Prostate gland (tissue), 2 donors: ENCODE results near the gene WDSUB1. TPM values are rescaled to one million over a fixed set of nuclear protein-coding genes. Genes with fewer than 3 reads are reported as not detected.

ENCODE experiments used
- DNase-seq: peaks from one replicate; pipeline ENCODE4 v3.0.0-alpha.2; 2019; ENCODE audit warnings: low spot score
- H3K27ac ChIP-seq, 2 donors: fragments of 200-600 bp; sonication (generic); 2 replicates each; pipeline ENCODE4 v1.5.1; 2017 to 2019
- H3K27me3 ChIP-seq: fragments of 200-600 bp; sonication (generic); replicated peaks from 2 replicates; pipeline ENCODE4 v1.5.1; 2019; ENCODE audit not compliant: insufficient read depth
- H3K36me3 ChIP-seq, 2 donors: fragments of 200-600 bp; sonication (generic); 1 replicate in 1 of 2; 2 replicates in 1 of 2; pipeline versions ENCODE4 v1.5.1 to v1.8.1; 2017 to 2019
- H3K4me1 ChIP-seq: fragments of 200-600 bp; sonication (generic); replicated peaks from 2 replicates; pipeline ENCODE4 v1.5.1; 2019
- H3K4me3 ChIP-seq, 2 donors: fragments of 200-600 bp; sonication (generic); 2 replicates each; pipeline ENCODE4 v1.5.1; 2017 to 2019
- H3K9me3 ChIP-seq: fragments of 200-600 bp; sonication (generic); 2 replicates; pipeline ENCODE4 v1.5.1; 2017
- CTCF ChIP-seq, 4 experiments: fragments of 200-600 bp in 2 of 4; fragments of 450-650 bp in 2 of 4; sonication (generic) in 2 of 4; IDR thresholded peaks; 1 replicate in 3 of 4; 2 replicates in 1 of 4; pipeline ENCODE4 v1.5.1; 2016 to 2019; ENCODE audit warnings: antibody characterized with exemption in 4 of 4, mild to moderate bottlenecking in 2 of 4, moderate library complexity in 2 of 4
- POLR2A ChIP-seq: fragments of 450-650 bp; IDR thresholded peaks from one replicate; pipeline ENCODE4 v1.6.1; 2016; ENCODE audit warnings: antibody characterized with exemption, mild to moderate bottlenecking
- POLR2AphosphoS5 ChIP-seq: sonication (generic); formaldehyde crosslinking; IDR thresholded peaks from one replicate; pipeline ENCODE4 v1.6.1; 2017; ENCODE audit warnings: antibody characterized with exemption
- WGBS: methylation state at CpG from one replicate; pipeline ENCODE4 v1.1.5; 2018; 5-methylcytosine and 5-hydroxymethylcytosine counted together
- intact Hi-C: fragments of 100-400 bp; cut with DNase I; formaldehyde crosslinking; loops from one replicate; pipeline ENCODE4 v1.14.2; 2022
- total RNA-seq, 2 donors: library from RNA; depleted of rRNA; stranded (reverse); fragments of >200 nt; gene quantifications; one replicate each; pipeline ENCODE4 v1.1.0, GENCODE V29; 2016

Gene WDSUB1
- total RNA-seq, 2 donors from 2014 or later, result 10.4 to 10.8 TPM

DNA sequence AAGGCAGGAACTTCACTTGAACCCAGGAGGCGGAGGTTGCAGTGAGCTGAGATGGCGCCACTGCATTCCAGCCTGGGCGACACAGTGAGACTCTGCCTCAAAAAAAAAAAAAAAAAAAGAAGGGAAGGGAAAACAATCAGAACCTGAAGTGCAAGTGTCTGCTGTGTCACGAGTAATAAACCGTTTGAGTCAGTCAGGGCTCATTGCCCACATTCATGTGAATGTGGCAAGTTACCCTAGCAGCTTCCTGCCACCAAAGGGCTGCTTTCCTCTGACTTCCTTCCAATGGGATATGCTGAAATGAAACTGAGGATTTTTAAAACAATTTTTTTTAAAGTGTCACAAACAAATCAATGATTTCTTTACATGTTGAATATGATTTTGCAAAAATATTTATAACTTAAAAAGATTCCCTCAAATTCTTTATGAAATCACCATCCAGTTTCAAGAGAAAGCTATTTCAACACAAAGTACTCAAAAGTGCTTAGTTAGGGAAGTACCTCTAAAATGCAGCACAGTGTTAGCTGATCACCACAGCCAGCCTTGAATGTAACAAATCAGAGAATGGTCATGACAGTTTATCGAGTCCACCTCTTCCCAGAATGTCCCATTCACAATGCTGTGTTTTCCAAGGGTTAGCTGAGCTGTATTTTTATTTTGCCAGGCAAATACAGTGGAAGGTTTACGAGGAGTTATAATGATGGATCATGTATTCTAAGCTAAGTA, 36.4 kb downstream of the WDSUB1 start:
- DNase-seq, result peak; percentile 92
- 27% methylated on average over 7 of the region's 7 CpGs for WGBS
- Histone ChIP-seq H3K4me1 (no peaks in the 10 kb centered on the region), H3K27ac (peak overlapping the region; percentile 64 to 74), H3K9me3 (no peaks in the 10 kb centered on the region), H3K4me3 (no peak overlapping the region), H3K27me3 (no peaks in the 10 kb centered on the region), H3K36me3 (no peaks in the 10 kb centered on the region)
- intact Hi-C loops, result no loop called here
- TF ChIP-seq POLR2AphosphoS5, result peak; percentile 93
- TF ChIP-seq CTCF (IDR thresholded peaks at IDR 0.05), result no peak
- TF ChIP-seq POLR2A, result no peak

DNA sequence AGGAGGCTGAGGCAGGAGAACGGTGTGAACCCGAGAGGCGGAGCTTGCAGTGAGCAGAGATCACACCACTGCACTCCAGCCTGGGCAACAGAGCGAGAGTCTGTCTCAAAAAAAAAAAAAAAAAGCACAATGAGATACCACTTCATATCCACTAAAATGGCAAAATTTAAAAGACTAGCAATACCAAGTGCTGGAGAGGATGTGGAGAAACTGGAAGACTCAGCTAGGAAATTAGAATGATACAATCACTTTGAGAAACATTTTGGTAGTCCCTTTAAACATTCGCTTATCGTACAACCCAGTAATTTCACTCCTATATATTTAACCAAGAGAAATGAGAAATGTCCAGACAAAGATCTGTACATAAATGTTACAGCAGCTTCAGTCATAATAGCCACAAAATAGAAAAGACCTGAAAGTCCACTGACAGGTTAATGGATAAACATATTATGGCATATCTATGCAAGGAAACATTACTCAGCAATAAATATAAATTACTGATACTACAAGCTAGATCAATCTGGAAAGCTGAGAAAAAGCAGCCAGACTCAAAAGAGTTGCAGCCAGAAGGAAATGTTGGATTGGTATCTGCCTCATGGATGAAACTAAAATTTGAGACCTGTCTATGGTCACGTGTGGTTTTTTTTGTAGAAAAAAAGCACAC, 40.0 kb downstream of the WDSUB1 start:
- TF ChIP-seq CTCF (IDR thresholded peaks at IDR 0.05), result no peak
- TF ChIP-seq POLR2A, result no peak
- TF ChIP-seq POLR2AphosphoS5, result no peak
- no peaks in the 10 kb centered on the region for H3K27me3 ChIP-seq
- H3K4me1 ChIP-seq, result no peaks in the 10 kb centered on the region
- no peak for DNase-seq
- no peak overlapping the region for H3K4me3 ChIP-seq
- no peaks in the 10 kb centered on the region for H3K36me3 ChIP-seq
- intact Hi-C loops, result no loop called here
- WGBS, result 85% methylated on average over 7 of the region's 7 CpGs
- H3K27ac ChIP-seq, result no peak overlapping the region
- no peaks in the 10 kb centered on the region for H3K9me3 ChIP-seq

GRCh38 chr2:159243529-159243928, 43.0 kb downstream of the WDSUB1 start:
- H3K36me3 ChIP-seq, result no peaks in the 10 kb centered on the region
- no peak overlapping the region for H3K4me3 ChIP-seq
- H3K4me1 ChIP-seq, result no peaks in the 10 kb centered on the region
- H3K27ac ChIP-seq, result no peak overlapping the region
- intact Hi-C loops, result no loop called here
- H3K27me3 ChIP-seq, result no peaks in the 10 kb centered on the region
- TF ChIP-seq POLR2AphosphoS5 (no peak), POLR2A (no peak), CTCF (IDR thresholded peaks at IDR 0.05) (no peak)
- no peaks in the 10 kb centered on the region for H3K9me3 ChIP-seq
- no peak for DNase-seq

DNA sequence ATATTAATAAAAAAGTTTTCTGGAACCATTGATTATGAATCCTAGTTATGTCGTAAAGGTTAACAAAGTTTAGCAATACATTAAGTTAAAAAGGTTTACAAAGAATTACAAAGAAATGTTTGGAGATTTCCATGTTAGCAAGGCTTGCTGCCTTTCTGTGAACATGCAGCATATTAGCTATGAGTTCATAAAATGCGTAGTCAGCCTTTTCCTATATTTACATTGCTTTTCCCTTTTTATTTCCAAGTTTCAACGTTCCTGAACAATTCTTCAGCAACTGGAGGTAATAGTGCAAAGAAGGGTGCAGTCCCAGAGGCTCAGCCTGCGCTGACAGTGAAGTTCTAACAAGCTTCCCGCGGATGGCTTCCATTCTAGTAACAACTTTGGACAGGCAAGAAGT, 51.6 kb downstream of the WDSUB1 start:
- intact Hi-C loops, result no loop called here
- DNase-seq, result no peak
- Histone ChIP-seq H3K27me3 (no peaks in the 10 kb centered on the region), H3K9me3 (no peaks in the 10 kb centered on the region), H3K4me1 (no peaks in the 10 kb centered on the region), H3K27ac (no peak overlapping the region), H3K36me3 (peaks cover 0 to 9% of the 10 kb centered on the region in 2 donors), H3K4me3 (no peak overlapping the region)
- 89% methylated on average over 6 of the region's 6 CpGs for WGBS
- TF ChIP-seq POLR2A, result no peak
- no peak for TF ChIP-seq POLR2AphosphoS5
- no peak for TF ChIP-seq CTCF (IDR thresholded peaks at IDR 0.05)
